ENCODE measurements around the gene GAPDHS. TPM values are rescaled to one million over a fixed set of nuclear protein-coding genes. Genes with fewer than 3 reads are reported as not detected.

Gene GAPDHS
- total RNA-seq, 1 experiment from 2014 or later = not detected

DNA sequence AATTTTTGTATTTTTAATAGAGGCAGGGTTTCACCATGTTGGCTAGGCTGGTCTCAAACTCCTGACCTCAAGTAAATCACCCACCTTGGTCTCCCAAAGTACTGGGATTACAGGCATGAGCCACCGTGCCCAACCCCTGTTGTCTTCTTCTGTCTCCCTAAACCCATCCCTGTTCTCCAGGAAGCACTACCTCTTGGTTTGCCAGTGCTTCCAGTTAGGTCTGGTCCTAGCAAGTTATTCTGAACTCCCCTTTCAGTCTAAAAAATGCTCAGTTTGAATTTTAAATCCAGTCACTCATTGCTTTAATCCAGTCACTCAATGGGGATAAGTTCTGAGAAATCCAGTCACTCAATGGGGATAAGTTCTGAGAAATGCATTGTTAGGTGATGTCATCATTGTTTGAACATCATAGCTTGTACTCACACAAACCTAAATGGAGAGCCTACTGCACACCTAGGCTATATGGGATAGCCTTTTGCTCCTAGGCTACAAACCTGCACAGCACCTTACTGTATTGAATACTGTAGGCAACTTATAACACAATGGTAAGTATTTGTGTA lies 38.2 kb downstream of the GAPDHS start:
- H3K4me1 ChIP-seq (ENCODE audit: control insufficient read depth, insufficient read depth, low read length) = no peaks in the 10 kb centered on the region
- DNase-seq (ENCODE audit: low read depth, low spot score) = no peak
- TF ChIP-seq, protein P1, sequence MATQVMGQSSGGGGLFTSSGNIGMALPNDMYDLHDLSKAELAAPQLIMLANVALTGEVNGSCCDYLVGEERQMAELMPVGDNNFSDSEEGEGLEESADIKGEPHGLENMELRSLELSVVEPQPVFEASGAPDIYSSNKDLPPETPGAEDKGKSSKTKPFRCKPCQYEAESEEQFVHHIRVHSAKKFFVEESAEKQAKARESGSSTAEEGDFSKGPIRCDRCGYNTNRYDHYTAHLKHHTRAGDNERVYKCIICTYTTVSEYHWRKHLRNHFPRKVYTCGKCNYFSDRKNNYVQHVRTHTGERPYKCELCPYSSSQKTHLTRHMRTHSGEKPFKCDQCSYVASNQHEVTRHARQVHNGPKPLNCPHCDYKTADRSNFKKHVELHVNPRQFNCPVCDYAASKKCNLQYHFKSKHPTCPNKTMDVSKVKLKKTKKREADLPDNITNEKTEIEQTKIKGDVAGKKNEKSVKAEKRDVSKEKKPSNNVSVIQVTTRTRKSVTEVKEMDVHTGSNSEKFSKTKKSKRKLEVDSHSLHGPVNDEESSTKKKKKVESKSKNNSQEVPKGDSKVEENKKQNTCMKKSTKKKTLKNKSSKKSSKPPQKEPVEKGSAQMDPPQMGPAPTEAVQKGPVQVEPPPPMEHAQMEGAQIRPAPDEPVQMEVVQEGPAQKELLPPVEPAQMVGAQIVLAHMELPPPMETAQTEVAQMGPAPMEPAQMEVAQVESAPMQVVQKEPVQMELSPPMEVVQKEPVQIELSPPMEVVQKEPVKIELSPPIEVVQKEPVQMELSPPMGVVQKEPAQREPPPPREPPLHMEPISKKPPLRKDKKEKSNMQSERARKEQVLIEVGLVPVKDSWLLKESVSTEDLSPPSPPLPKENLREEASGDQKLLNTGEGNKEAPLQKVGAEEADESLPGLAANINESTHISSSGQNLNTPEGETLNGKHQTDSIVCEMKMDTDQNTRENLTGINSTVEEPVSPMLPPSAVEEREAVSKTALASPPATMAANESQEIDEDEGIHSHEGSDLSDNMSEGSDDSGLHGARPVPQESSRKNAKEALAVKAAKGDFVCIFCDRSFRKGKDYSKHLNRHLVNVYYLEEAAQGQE (IDR thresholded peaks at IDR 0.05; ENCODE audit: insufficient read depth in 1 of 2, low read depth in 2 of 2, low read length in 1 of 2) = no peak
- TF ChIP-seq TCF7L2 (IDR thresholded peaks at IDR 0.05; ENCODE audit: low read depth, low read length) = no peak
- no peak for TF ChIP-seq SIN3A (IDR thresholded peaks at IDR 0.05; ENCODE audit: borderline replicate concordance, insufficient read depth, low read depth, low read length)
- TF ChIP-seq, protein P2, sequence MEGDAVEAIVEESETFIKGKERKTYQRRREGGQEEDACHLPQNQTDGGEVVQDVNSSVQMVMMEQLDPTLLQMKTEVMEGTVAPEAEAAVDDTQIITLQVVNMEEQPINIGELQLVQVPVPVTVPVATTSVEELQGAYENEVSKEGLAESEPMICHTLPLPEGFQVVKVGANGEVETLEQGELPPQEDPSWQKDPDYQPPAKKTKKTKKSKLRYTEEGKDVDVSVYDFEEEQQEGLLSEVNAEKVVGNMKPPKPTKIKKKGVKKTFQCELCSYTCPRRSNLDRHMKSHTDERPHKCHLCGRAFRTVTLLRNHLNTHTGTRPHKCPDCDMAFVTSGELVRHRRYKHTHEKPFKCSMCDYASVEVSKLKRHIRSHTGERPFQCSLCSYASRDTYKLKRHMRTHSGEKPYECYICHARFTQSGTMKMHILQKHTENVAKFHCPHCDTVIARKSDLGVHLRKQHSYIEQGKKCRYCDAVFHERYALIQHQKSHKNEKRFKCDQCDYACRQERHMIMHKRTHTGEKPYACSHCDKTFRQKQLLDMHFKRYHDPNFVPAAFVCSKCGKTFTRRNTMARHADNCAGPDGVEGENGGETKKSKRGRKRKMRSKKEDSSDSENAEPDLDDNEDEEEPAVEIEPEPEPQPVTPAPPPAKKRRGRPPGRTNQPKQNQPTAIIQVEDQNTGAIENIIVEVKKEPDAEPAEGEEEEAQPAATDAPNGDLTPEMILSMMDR (IDR thresholded peaks at IDR 0.05) = no peak
- TF ChIP-seq POLR2AphosphoS5 (IDR thresholded peaks at IDR 0.05; ENCODE audit: low read depth, low read length) = no peak
- no TSS peak for BruUV-seq (replicated peaks)
- H3K9me3 ChIP-seq (ENCODE audit: control insufficient read depth, insufficient read depth, low read depth, low read length) = 0 out of 2 replicates have a peak, but pooled peaks cover 6% of the 10 kb centered on the region
- H3K36me3 ChIP-seq (ENCODE audit: control insufficient read depth, insufficient read depth, low read length) = no peaks in the 10 kb centered on the region
- no peak overlapping the region for H3K4me3 ChIP-seq (ENCODE audit: low read depth in 2 of 2, low read length in 2 of 2)
- no peak for ATAC-seq
- CTCF ChIA-PET = no interaction called here
- in situ Hi-C loops (cut with HindIII; ENCODE audit: low pct_unique_long_range_greater_than_20kb, low sequenced_read_pairs) (no loop called here), intact Hi-C loops (cut with micrococcal nuclease; ENCODE audit: unreplicated experiment) (no loop called here)
- no peak overlapping the region for H3K27ac ChIP-seq (ENCODE audit: low read length)
- POLR2A ChIA-PET = no interaction called here
- no peaks in the 10 kb centered on the region for H3K27me3 ChIP-seq (ENCODE audit: control insufficient read depth, insufficient read depth, low read length)

DNA sequence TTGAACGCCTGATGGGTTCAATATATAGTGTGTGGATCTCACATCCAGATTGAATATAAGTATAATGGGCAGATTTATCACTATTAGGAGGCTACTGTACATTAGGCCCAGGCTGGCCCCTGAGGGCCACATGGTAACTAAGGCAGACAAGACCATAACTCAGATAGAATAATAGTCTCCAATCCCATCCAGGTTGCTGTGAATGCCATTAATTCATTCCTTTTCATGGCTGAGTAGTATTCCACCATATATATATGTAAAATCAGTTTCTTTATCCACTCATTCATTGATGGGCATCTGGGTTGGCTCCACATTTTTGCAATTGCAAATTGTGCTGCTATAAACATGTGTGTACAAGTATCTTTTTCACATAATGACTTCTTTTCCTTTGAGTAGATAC lies 44.7 kb downstream of the GAPDHS start:
- ATAC-seq (no peak), DNase-seq (ENCODE audit: low read depth, low spot score) (no peak)
- ChIA-PET POLR2A (no interaction called here), CTCF (no interaction called here)
- H3K9me3 ChIP-seq (ENCODE audit: control insufficient read depth, insufficient read depth, low read depth, low read length) = 0 out of 2 replicates have a peak, but pooled peaks cover 7% of the 10 kb centered on the region
- intact Hi-C loops (cut with micrococcal nuclease; ENCODE audit: unreplicated experiment) = no loop called here
- H3K27me3 ChIP-seq (ENCODE audit: control insufficient read depth, insufficient read depth, low read length) = 0 out of 2 replicates have a peak, but pooled peaks cover 3% of the 10 kb centered on the region
- TF ChIP-seq, protein P1 (IDR thresholded peaks at IDR 0.05; ENCODE audit: insufficient read depth in 1 of 2, low read depth in 2 of 2, low read length in 1 of 2) = no peak
- TF ChIP-seq, protein P2 (IDR thresholded peaks at IDR 0.05) = no peak
- TF ChIP-seq SIN3A (IDR thresholded peaks at IDR 0.05; ENCODE audit: borderline replicate concordance, insufficient read depth, low read depth, low read length) = no peak
- no peak for TF ChIP-seq POLR2AphosphoS5 (IDR thresholded peaks at IDR 0.05; ENCODE audit: low read depth, low read length)
- TF ChIP-seq TCF7L2 (IDR thresholded peaks at IDR 0.05; ENCODE audit: low read depth, low read length) = no peak
- H3K27ac ChIP-seq (ENCODE audit: low read length) = no peak overlapping the region
- BruUV-seq (replicated peaks) = no TSS peak
- no peak overlapping the region for H3K4me3 ChIP-seq (ENCODE audit: low read depth in 2 of 2, low read length in 2 of 2)
- no peaks in the 10 kb centered on the region for H3K4me1 ChIP-seq (ENCODE audit: control insufficient read depth, insufficient read depth, low read length)
- no peaks in the 10 kb centered on the region for H3K36me3 ChIP-seq (ENCODE audit: control insufficient read depth, insufficient read depth, low read length)
- in situ Hi-C loops (cut with HindIII; ENCODE audit: low pct_unique_long_range_greater_than_20kb, low sequenced_read_pairs) = no loop called here

Measured in Panc1 (cell line).